OCI-LY7 (cell line): ENCODE measurements around the gene IPP. TPM values are rescaled to one million over a fixed set of nuclear protein-coding genes. Genes with fewer than 3 reads are reported as not detected.

Source experiments
- BruUV-seq: library from RNA; stranded (reverse); fragments of 400-500 nt; replicated peaks from 2 replicates; lab custom pipeline; 2021; lab: Mats Ljungman, UMichigan
- CTCF ChIA-PET: fragments of 300-600 bp; sonication (Branson Sonifier 250); formaldehyde crosslinking; loops from one replicate; lab custom pipeline; 2022; ENCODE audit warnings: antibody characterized with exemption; ENCODE audit not compliant: unreplicated experiment; lab: Charles Lee
- POLR2A ChIA-PET: fragments of 300-600 bp; sonication (Branson Sonifier 250); formaldehyde crosslinking; loops from one replicate; lab custom pipeline; 2022; ENCODE audit warnings: antibody characterized with exemption; lab: Charles Lee
- DNase-seq: peaks from one replicate; pipeline ENCODE4 v3.0.0-alpha.2; 2015; ENCODE audit warnings: low spot score
- H2AFZ ChIP-seq: fragments of 200-600 bp; sonication (generic), shearing (Covaris generic); 2 replicates; pipeline ENCODE4 v1.6.1; 2014; ENCODE audit warnings: mild to moderate bottlenecking, antibody characterized with exemption, low read length, moderate library complexity
- H3K27ac ChIP-seq: fragments of 200-600 bp; sonication (generic); 2 replicates; pipeline ENCODE4 v1.5.1; 2014; ENCODE audit warnings: mixed run types, low read depth, mild to moderate bottlenecking, moderate library complexity, low read length, inconsistent platforms; ENCODE audit not compliant: poor library complexity, severe bottlenecking
- H3K36me3 ChIP-seq: fragments of 200-600 bp; sonication (generic); 2 replicates; pipeline ENCODE4 v1.6.1; 2014; ENCODE audit warnings: mild to moderate bottlenecking, antibody characterized with exemption, low read length, moderate library complexity, mixed read lengths; ENCODE audit not compliant: insufficient read depth
- H3K4me1 ChIP-seq: fragments of 200-600 bp; sonication (generic); 2 replicates; pipeline ENCODE4 v1.5.1; 2014; ENCODE audit warnings: mild to moderate bottlenecking, low read length; ENCODE audit not compliant: insufficient read depth, poor library complexity, severe bottlenecking
- H3K4me2 ChIP-seq: fragments of 200-600 bp; sonication (generic); 2 replicates; pipeline ENCODE4 v1.6.1; 2014; ENCODE audit warnings: mild to moderate bottlenecking, low read length
- H3K4me3 ChIP-seq: fragments of 200-600 bp; sonication (generic); 2 replicates; pipeline ENCODE4 v1.5.1; 2014; ENCODE audit warnings: mild to moderate bottlenecking, low read depth, low read length; ENCODE audit not compliant: poor library complexity, severe bottlenecking
- H3K79me2 ChIP-seq: fragments of 200-600 bp; sonication (generic); 2 replicates; pipeline ENCODE4 v1.6.1; 2016; ENCODE audit warnings: low read depth, mild to moderate bottlenecking, low read length, moderate library complexity, mixed read lengths; ENCODE audit not compliant: insufficient read depth
- H3K9me2 ChIP-seq: fragments of 200-600 bp; sonication (generic); 2 replicates; pipeline ENCODE4 v1.6.1; 2016; ENCODE audit warnings: mild to moderate bottlenecking, low read length, mixed read lengths; ENCODE audit not compliant: insufficient read depth
- H3K9me3 ChIP-seq: fragments of 200-600 bp; sonication (generic); 2 replicates; pipeline ENCODE4 v1.6.1; 2014; ENCODE audit warnings: mild to moderate bottlenecking, mixed run types, low read length, mixed read lengths
- H4K20me1 ChIP-seq: fragments of 200-600 bp; sonication (generic); 2 replicates; pipeline ENCODE4 v1.6.1; 2014; ENCODE audit warnings: mild to moderate bottlenecking, antibody characterized with exemption, low read length, moderate library complexity, mixed read lengths; ENCODE audit not compliant: insufficient read depth
- CTCF ChIP-seq: fragments of 200-600 bp; sonication (generic); conservative IDR thresholded peaks from 2 replicates; pipeline ENCODE4 v1.5.1; 2014; ENCODE audit warnings: mild to moderate bottlenecking, antibody characterized with exemption, low read length, moderate library complexity, mixed read lengths
- EZH2phosphoT487 ChIP-seq: fragments of 200-600 bp; sonication (generic); IDR thresholded peaks from 2 replicates; pipeline ENCODE4 v1.6.1; 2018; ENCODE audit warnings: low read depth, borderline replicate concordance, mild to moderate bottlenecking, mixed run types, antibody characterized with exemption, low read length, moderate library complexity, mixed read lengths
- intact Hi-C: fragments of 100-400 bp; cut with micrococcal nuclease; formaldehyde crosslinking; loops from one replicate; pipeline ENCODE4 v1.10.0; 2022; ENCODE audit not compliant: unreplicated experiment
- total RNA-seq, 2 experiments: library from RNA; depleted of rRNA in 1 of 2; stranded (reverse); fragments of >200 nt in 1 of 2; shearing (Covaris generic) in 1 of 2; gene quantifications; 2 replicates each; pipeline ENCODE4 v1.2.3, GENCODE V29; 2014 to 2022

IPP gene
- total RNA-seq, 2 experiments from 2014 or later: 4.6 to 17.9 TPM

- no TSS peak for BruUV-seq
- no peaks in the 10 kb centered on the region for H3K4me1 ChIP-seq
- no peak overlapping the region for H2AFZ ChIP-seq
- no peak overlapping the region for H3K27ac ChIP-seq
- no peak for DNase-seq
- intact Hi-C loops: no loop called here
- no peaks in the 10 kb centered on the region for H4K20me1 ChIP-seq
- H3K36me3 ChIP-seq: no peaks in the 10 kb centered on the region
- TF ChIP-seq EZH2phosphoT487 (no peak), CTCF (no peak)
- CTCF ChIA-PET: no interaction called here
- H3K9me3 ChIP-seq: no peaks in the 10 kb centered on the region
- H3K79me2 ChIP-seq: no peaks in the 10 kb centered on the region
- no peaks in the 10 kb centered on the region for H3K9me2 ChIP-seq
- no peak overlapping the region for H3K4me3 ChIP-seq
- H3K4me2 ChIP-seq: no peak overlapping the region
- POLR2A ChIA-PET: no interaction called here
Observed at GRCh38 chr1:45775794-45776193, 25.3 kb upstream of the IPP start.

DNA sequence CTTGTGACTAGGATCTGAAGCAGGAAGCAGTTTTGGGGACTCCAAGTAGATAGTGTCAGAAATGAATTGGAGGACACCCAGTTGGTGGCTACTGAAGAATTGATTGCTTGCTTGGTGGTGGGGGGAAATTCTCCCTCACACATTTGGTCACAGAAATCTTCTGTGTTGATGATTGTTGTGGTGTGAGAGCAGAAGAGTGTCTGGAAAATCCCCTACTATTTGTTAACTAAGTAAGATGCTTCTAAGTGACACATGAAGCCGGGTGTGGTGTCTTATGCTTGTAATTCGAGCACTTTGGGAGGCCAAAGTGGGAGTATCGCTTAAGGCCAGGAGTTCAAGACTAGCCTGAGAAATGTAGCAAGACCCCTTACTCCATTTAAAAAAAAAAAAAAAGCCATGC is 22.5 kb upstream of the IPP start:
- no peaks in the 10 kb centered on the region for H3K9me3 ChIP-seq
- no peak for DNase-seq
- ChIA-PET CTCF (no interaction called here), POLR2A (interaction anchor here (0.6 kb wide), 1 partner anchor 144 kb away, joined by 3 read pairs; no protein-coding TSS in a partner anchor)
- no peaks in the 10 kb centered on the region for H3K79me2 ChIP-seq
- no peaks in the 10 kb centered on the region for H3K9me2 ChIP-seq
- H3K27ac ChIP-seq: no peak overlapping the region
- TF ChIP-seq CTCF (no peak), EZH2phosphoT487 (no peak)
- H3K36me3 ChIP-seq: no peaks in the 10 kb centered on the region
- H2AFZ ChIP-seq: peak overlapping the region; percentile 41; the same call in 1 of the 2 replicates
- no TSS peak for BruUV-seq
- no peak overlapping the region for H3K4me2 ChIP-seq
- no peaks in the 10 kb centered on the region for H4K20me1 ChIP-seq
- intact Hi-C loops: no loop called here
- no peak overlapping the region for H3K4me3 ChIP-seq
- H3K4me1 ChIP-seq: no peaks in the 10 kb centered on the region

GRCh38 chr1:45769261-45769932 is 18.9 kb upstream of the IPP start:
- no peak for TF ChIP-seq EZH2phosphoT487
- Histone ChIP-seq H3K4me3 (no peak overlapping the region), H2AFZ (no peak overlapping the region), H4K20me1 (no peaks in the 10 kb centered on the region), H3K9me2 (no peaks in the 10 kb centered on the region), H3K4me1 (peaks cover 5% of the 10 kb centered on the region), H3K4me2 (no peak overlapping the region), H3K36me3 (no peaks in the 10 kb centered on the region), H3K79me2 (no peaks in the 10 kb centered on the region), H3K27ac (no peak overlapping the region), H3K9me3 (no peaks in the 10 kb centered on the region)
- intact Hi-C loops: no loop called here
- CTCF ChIA-PET: no interaction called here
- POLR2A ChIA-PET: interaction anchor here (0.7 to 1.5 kb wide), 3 partner anchors 11 to 248 kb away, joined by 3 to 4 read pairs (median 3); partner anchors contain the start of gene PRDX1
- DNase-seq: no peak
- BruUV-seq: no TSS peak
